Eye (tissue), 1 donor: ENCODE data around the gene TP53AIP1.
A peak's percentile ranks its signal among the peaks of the same experiment; 100 is the strongest.

Experiments
- DNase-seq: peaks from one replicate; pipeline ENCODE4 v3.0.0-alpha.2; 2015

Gene TP53AIP1

DNA sequence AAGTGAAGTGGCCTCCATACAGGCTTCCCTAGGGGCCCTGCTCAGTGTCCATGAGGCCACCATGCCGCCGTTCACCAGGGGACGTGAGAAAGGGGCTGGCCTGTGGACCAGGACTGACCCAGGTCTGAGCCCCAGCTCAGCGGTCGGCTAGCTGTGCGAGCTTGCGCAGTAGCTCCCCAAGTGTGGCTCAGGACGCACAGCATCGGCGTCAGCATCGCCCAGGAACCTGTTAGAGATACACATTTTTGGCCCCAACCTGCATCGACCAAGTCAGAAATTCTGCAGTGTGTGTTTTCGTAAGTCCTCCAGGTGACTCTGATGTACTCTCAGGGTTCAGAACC is 429 bp downstream of the TP53AIP1 start:
- no peak for DNase-seq

DNA sequence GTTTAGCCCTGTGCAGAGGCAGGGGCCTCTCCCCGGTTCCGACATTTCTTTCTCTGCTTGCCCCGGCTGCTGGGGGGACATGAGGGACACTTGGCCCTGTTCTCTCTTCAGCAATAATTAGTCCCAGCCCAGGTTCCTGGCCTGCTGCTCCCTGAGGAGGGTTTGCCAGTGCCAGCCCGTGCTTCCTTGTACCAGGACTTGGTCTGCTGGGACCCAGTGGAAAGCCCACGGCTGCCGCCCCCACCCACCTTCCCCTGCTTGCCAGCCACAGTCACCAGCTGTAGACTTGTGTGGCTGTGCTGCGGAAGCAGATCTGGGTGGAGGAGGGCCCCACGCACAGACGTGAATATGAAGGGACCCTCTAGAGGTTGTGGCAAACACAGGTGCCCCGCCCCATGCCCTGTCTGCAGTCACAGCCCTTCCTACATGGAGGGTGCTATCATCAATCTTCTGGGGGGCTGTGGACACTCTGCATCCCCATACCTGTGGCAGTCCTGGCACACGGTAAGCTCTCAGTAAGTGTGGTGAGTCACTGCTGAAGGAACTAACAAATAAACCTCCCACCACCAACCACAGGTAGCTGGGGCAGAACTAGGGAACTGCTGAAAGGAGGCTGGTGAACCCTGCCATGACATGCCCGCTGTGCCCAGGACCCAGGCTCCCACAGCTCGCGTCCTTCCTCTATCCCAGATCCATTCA is 949 bp downstream of the TP53AIP1 start:
- DNase-seq, result no peak

GRCh38 chr11:128941110-128941509 is 1.6 kb downstream of the TP53AIP1 start:
- DNase-seq, result no peak

GRCh38 chr11:128940603-128941002 is 2.1 kb downstream of the TP53AIP1 start:
- no peak for DNase-seq

DNA sequence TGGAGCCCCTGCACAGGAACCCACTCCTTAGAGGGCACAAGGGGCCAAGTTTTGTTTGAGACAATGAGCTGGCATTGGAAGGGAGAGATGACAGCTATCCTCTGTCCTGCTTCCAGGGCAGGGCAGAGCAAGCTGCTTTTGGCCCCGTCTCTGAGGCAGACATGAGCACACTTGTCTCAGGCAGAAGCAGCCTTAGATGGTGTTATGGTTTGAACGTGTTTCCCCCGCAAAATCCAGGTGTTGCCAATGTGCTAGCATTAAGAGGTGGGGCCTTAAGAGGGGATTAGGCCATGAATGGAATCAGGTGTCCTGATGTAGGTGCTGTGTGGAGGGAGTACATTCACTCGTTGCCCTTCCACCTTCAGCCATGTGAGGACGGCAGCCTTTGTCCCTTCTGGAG is 2.5 kb downstream of the TP53AIP1 start:
- DNase-seq, result no peak

DNA sequence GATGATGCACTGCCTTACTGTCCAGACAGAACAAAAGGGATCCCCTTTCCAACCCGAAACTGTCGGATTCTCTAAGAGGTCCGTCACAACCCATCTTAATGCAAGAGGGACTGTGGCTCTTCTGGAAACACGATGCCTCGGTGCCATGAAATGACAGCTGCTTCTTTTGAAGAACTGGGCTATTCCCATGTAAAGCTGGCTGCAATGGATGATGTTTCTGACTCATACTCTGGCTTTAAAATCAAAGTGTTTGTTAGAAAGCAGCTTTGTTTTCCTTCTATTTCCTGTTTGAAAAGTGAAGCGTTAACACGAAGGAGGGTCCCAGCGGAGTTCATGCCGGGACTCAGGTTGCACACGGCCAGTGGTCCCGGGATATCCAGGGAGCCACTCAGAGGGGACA is 3.1 kb downstream of the TP53AIP1 start:
- DNase-seq, result no peak

DNA sequence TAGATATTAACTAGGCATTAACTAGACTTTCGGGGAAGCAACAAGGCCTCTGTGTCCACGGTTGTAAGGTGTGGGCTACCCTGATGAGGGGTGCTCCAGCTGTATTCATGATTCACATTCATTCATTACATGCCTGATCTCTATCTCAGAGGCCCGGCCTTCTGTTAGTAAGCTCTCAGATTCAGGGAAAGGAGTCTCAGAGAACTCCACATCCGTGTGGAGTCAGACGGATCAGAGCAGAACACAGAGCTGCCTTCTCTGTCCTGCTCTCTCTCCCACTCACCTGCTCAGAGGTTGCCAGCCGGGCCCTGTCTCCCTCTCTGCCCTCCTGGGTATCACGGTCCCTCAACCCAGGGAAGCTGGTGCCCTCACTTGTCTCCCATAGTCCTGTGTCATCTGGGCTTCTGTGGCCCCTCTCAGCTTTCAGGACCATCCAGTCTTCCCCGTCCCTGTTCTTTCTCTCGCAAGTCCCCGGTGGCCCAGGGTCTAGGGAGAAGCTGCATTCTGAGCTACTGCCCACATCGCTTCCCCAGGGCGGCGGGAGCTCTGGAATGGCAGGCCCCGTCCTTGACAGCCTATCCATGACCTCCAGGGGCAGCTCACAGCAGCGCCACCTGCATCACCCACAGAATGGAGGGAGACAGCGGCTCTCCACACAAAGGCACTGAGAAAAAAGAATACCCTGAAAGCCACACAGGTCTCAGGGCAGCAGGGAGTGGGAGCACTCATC is 4.3 kb downstream of the TP53AIP1 start:
- DNase-seq, result no peak

DNA sequence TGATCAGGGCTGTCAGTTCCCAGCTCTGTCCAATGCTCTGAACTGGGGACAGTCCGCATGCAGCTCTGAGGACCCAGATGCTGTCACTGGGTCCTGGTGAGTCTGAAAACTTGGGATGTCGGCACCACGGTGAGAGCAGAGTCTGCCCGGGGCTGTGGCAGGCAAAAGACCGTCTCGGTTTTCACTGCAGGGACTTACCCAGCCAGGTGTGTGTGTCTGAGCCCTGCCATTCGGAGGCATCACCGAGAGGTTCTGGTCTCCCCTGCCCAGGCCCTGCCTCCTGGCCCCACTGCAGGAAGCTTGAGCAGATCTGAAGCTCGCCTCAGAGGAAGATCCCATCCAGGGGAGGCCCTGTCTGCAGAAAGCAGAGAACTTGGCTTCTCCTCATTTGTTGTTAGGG is 5.2 kb downstream of the TP53AIP1 start:
- no peak for DNase-seq

GRCh38 chr11:128936606-128937251 is 5.9 kb downstream of the TP53AIP1 start:
- peak; percentile 82 for DNase-seq

- DNase-seq, result no peak
These were observed 7.7 kb downstream of the TP53AIP1 start for GRCh38 chr11:128934926-128935325.

DNA sequence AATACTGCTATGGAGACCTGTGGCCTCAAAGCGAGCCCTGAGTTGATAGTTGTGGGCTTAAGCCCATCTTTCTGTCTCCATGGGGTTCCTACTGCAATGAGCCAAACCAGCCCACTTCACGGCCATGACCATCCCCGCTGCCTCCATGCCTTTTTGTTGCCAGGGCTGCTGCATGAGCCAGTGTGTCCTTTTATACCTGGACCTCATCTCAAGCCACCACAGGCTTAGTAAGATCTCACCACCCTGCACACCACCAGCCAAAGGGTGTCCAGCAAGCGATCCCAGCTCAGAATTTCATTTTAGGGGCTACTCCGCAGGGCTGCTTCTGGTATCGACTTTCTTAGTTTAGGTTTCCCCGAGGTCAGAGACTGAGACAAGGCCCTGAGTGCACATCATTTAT is 8.3 kb downstream of the TP53AIP1 start:
- no peak for DNase-seq

GRCh38 chr11:128933481-128934178 is 9.0 kb downstream of the TP53AIP1 start:
- DNase-seq, result no peak

- no peak for DNase-seq
These were observed 11.0 kb downstream of the TP53AIP1 start for GRCh38 chr11:128931668-128932067.

- no peak for DNase-seq
These were observed 11.6 kb downstream of the TP53AIP1 start for GRCh38 chr11:128931066-128931465.

DNA sequence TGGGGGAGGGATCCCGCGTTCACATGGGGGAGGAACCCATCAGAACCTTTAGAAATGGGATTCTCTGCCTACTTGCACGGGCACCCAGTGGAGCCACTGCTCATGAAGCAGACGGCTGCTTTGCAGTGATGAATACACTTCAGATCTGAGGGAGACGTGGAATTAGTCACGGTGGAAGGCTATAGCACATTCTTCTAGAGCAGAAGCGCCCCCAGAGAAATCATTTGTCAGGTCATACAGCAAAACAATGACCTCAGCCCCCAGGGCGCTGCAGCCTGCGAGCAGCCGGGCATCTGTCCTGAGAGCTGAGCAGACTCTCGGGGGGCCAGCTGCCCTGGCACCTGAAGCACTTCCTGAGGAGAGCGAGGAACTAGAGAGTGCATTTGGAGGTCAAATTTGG is 12.7 kb downstream of the TP53AIP1 start:
- peak; percentile 72 for DNase-seq

DNA sequence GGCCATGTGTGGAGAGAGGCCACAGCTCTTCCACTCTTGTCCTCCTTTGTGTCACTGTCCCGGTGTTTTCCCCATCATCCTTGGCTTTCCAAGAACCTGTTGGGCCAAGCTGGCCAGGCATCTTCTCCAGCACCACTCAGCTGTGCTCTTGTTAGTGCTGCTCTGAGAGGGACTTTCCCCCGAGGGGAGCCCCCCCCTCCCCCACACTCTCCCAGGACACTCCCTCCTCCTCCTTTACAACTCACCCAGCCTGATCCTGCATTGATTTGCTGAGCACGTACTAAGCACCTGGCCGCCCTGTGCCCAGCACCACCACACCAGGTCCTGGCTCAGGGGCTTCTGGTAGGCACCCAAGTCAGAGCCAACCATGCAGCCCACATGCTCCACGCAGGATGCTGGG is 13.2 kb downstream of the TP53AIP1 start:
- DNase-seq, result no peak

DNA sequence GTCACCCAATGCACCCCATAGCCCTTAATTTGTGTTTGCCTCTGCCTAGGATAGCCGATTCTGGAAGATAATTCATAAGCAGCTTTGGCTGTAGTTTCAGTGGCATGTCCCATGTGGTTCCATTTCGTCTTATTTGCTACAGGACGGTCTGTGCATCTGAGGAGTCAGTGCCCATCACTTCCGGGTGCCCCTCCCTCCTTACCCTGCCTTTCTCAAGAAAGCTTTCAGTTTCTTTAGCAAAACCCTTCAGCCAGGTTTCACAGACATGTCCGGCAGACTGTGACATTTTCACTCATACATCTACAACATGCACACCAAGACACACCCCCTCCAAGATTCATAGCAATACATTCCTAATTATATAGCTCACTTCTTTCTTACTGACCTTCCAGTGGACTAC is 14.3 kb downstream of the TP53AIP1 start:
- DNase-seq, result no peak

DNA sequence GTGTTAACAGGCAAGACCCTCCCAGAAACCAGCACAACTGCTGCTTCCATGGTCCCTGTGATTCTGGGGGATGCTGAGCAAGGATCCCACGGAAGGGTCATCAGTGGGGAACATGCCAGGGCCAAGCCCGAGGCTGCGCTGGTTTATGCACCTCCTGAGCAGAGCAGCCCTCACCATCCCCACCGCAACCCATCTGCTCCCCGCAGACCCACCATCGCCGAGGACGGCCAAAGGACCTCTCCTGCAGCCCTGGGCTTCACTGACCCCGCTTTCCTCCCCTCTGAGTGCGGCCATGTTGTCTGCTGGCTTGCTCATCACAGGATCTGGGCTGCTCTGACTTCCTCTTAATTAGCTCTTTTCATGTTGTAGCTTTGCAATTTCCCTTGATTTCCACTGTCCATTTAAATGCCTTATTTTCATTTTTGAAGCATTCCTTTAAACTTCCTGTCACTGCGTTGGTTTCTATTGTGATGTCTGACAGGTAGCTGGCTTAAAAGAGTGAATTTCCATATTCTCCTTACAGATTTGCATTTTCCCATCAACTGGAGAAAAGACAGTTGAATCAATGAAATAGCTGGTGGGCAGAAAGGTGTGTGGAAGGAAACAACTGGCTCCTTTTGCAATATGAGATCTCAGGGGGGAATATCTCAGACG is 14.9 kb downstream of the TP53AIP1 start:
- no peak for DNase-seq

- no peak for DNase-seq
These were observed 15.6 kb downstream of the TP53AIP1 start for GRCh38 chr11:128927108-128927461.

DNA sequence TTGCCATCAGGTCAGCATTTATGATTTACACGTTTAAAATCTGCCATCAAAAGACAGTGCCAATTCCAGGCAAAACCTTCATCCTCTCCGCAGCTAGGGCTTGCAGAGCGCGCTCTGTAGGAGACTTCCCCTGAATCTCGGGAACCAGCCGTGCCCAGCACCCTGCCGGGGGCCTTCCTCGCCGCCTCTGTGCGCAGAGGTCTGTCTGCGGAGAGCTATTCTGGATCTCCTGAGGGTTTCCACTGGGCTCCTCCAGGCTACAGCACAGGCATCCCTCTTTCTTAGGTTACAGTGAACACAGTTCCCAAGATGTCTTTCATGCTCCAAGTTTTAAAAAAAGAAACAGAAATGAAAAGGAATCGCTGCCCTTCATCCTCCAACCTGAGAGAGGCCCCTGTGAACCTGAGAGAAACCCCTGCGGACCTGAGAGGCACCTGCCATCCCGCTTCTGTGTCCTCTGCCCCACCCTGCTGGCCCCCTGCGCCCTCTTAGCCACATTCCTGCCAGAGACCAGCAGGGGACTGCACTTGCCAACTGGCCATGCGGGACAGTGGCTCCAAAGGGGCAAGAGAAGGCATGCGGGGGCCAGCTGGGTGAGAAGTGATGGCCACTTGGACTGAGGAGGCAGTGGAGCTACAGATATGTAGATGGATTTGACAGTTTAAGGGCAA is 16.1 kb downstream of the TP53AIP1 start:
- no peak for DNase-seq

GRCh38 chr11:128926000-128926399 is 16.7 kb downstream of the TP53AIP1 start:
- no peak for DNase-seq

DNA sequence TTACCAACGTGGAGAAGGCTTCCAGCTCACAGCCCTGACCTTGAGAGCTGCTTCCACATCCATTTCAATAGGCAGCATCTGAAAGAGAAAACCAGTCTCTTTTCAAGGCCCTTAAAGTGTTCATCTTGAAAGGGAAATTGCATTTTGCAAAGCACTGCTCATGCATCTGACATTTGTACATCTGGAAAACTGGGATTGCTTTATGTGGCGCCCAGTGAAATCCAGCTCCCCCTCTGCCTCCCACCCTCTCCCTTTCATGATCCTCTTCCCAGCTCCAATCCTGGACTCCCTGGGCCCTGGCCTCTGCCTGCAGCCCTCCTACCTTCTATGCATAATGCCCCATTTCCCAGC is 17.4 kb downstream of the TP53AIP1 start:
- DNase-seq, result no peak
